WTC11 (cell line): ENCODE measurements around the gene SPDL1.

ENCODE experiments used
- GABPB1 ChIP-seq: sonication (generic); formaldehyde crosslinking; IDR thresholded peaks from 2 replicates; pipeline ENCODE4 v1.8.1; 2023; ENCODE audit warnings: mild to moderate bottlenecking, missing genetic modification reagents
- TF ChIP-seq, protein P1 (sequence below): sonication (generic); formaldehyde crosslinking; IDR thresholded peaks from 2 replicates; pipeline ENCODE4 v1.8.1; 2022; ENCODE audit warnings: low read depth, missing genetic modification reagents, borderline replicate concordance
- TF ChIP-seq, protein P2 (sequence below): fragments of 200-600 bp; IDR thresholded peaks from 2 replicates; pipeline ENCODE4 v1.8.0; 2022; ENCODE audit warnings: antibody characterized with exemption

DNA sequence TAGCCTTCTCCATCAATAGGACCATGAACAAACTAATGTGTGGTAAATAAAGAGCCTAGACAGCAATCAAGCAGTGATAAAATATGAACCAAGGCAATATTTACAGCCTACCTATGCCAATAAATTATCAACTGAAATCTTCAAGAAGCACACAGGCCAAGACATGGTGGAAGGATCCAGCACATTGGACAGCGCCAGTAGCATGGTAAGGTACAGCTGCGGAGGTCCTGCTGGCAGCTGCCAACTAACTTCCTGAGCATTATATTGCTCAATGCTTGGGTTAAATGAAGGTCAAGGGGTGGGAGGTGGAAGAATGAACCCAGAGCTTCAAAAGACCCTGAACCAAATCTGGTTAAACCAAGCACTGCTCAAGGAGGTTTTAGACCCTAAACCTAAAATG is 16.5 kb upstream of the SPDL1 start:
- TF ChIP-seq, protein P1, sequence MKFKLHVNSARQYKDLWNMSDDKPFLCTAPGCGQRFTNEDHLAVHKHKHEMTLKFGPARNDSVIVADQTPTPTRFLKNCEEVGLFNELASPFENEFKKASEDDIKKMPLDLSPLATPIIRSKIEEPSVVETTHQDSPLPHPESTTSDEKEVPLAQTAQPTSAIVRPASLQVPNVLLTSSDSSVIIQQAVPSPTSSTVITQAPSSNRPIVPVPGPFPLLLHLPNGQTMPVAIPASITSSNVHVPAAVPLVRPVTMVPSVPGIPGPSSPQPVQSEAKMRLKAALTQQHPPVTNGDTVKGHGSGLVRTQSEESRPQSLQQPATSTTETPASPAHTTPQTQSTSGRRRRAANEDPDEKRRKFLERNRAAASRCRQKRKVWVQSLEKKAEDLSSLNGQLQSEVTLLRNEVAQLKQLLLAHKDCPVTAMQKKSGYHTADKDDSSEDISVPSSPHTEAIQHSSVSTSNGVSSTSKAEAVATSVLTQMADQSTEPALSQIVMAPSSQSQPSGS (CRISPR knock-in tag) = no peak
- TF ChIP-seq, protein P2, sequence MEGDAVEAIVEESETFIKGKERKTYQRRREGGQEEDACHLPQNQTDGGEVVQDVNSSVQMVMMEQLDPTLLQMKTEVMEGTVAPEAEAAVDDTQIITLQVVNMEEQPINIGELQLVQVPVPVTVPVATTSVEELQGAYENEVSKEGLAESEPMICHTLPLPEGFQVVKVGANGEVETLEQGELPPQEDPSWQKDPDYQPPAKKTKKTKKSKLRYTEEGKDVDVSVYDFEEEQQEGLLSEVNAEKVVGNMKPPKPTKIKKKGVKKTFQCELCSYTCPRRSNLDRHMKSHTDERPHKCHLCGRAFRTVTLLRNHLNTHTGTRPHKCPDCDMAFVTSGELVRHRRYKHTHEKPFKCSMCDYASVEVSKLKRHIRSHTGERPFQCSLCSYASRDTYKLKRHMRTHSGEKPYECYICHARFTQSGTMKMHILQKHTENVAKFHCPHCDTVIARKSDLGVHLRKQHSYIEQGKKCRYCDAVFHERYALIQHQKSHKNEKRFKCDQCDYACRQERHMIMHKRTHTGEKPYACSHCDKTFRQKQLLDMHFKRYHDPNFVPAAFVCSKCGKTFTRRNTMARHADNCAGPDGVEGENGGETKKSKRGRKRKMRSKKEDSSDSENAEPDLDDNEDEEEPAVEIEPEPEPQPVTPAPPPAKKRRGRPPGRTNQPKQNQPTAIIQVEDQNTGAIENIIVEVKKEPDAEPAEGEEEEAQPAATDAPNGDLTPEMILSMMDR = no peak
- TF ChIP-seq GABPB1 (CRISPR knock-in tag) = no peak
